ENCODE measurements around the gene RBMXL3. TPM values are rescaled to one million over a fixed set of nuclear protein-coding genes. Genes with fewer than 3 reads are reported as not detected.

The RBMXL3 gene
- total RNA-seq, 2 donors from 2014 or later, result not detected

Other genes with a start within 250 kb of the RBMXL3 start
- gene IL13RA2, start 171.8 kb upstream of the RBMXL3 start, total RNA-seq, result not detected
- not detected for gene LRCH2, start 44.7 kb downstream of the RBMXL3 start, total RNA-seq
- gene LUZP4, start 100.3 kb downstream of the RBMXL3 start, total RNA-seq, result not detected